Lung microvascular endothelial cell (primary cell): Measurements from ENCODE around the gene BHLHE23. TPM values are rescaled to one million over a fixed set of nuclear protein-coding genes. Genes with fewer than 3 reads are reported as not detected.
"Not testable (repeated sequence)": the region's sequence is repeated elsewhere in the genome, so short reads cannot be mapped to it uniquely, and the experiment has no call there.

ENCODE experiments used
- DNase-seq, 2 donors: peaks; one replicate each; pipeline versions ENCODE4 v3.0.0 to v3.0.0-alpha.2; 2010; ENCODE audit warnings: low read depth in 2 of 2
- total RNA-seq: library from RNA; depleted of rRNA; stranded (reverse); fragments of >200 nt; gene quantifications from 2 replicates; pipeline ENCODE4 v1.2.1, GENCODE V29; 2014

The BHLHE23 gene
- total RNA-seq, 1 donor from 2014 or later: not detected

DNA sequence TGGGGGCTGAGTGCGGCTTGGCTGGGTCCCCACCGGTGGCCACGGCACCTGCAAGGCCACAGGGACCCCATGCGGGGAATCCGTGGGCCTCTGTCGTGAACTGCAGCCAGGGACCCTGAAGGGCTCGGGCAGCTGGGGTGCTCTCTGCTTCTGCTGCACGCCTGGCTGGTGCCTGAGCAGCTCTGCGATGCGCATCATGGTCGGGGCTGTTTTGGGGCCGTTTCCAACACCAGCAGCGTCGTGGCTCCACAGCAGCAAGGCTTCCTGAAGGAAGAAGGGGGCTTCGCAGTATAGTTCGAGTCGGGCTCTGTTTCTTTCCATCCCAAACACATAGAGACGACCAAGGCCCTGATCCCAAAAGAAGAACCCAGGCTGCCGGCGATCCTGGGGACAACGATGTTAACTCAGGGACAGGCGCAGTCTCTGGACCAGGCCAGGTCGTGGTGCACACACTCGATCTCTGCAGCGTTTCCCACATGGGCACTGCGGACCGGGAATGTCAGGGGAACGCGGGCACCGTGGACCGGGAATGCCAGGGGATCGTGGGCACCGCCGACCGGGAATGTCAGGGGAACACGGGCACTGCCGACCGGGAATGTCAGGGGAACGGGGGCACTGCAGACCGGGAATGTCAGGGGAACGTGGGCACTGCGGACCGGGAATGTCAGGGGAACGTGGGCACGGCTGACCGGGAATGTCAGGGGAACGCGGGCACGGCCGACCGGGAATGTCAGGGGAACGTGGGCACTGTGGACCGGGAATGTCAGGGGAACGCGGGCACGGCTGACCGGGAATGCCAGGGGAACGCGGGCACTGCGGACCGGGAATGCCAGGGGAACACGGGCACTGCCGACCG, 36.8 kb upstream of the BHLHE23 start:
- DNase-seq: no peak

DNA sequence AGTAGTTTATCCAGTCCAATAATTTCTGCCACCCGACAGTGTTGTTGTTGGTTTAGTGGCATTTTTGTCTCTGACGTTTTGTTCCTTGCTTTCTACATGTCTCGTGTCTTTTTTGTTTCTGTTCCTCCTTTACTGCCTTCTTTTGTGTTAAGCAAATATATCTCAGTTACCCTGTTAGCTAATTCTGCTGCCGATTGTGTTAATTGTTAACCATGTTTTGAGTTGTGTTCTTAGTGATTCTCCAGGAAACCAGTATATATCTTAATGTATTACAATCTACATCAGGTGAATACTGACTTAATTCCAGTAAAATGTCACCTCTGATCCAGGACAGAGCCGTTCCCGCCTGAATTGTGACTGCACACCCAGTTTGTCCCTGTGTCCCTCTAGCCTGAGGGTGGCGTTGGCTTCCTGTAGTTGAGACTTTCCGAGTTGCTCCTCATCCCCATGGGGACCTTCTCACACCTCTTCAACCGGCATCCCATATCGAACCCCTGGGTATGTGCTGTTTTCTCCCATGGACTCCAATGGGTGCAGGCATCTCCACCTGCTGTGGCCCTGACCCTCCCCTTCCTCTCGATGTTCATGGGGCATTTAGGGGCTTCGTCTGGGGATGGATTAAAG, 35.8 kb upstream of the BHLHE23 start:
- no peak for DNase-seq

DNA sequence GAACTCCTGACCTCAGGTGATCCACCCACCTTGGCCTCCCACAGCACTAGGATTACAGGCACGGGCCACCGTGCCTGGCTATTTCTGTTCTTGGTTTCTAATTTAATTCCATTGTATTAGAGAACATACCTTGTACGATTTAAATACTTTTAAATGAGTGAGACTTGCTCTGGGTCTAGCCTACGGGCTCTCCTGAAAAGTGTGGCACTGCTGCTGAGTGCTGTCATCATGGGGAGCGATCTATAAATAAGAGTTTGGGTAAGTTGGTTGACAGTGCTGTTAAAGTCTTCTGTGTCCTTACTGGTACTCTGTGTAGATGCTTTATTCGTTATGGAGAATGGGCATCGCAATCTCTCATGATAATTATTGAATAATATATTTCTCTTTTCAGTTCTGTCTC, 35.0 kb upstream of the BHLHE23 start:
- no peak for DNase-seq

DNA sequence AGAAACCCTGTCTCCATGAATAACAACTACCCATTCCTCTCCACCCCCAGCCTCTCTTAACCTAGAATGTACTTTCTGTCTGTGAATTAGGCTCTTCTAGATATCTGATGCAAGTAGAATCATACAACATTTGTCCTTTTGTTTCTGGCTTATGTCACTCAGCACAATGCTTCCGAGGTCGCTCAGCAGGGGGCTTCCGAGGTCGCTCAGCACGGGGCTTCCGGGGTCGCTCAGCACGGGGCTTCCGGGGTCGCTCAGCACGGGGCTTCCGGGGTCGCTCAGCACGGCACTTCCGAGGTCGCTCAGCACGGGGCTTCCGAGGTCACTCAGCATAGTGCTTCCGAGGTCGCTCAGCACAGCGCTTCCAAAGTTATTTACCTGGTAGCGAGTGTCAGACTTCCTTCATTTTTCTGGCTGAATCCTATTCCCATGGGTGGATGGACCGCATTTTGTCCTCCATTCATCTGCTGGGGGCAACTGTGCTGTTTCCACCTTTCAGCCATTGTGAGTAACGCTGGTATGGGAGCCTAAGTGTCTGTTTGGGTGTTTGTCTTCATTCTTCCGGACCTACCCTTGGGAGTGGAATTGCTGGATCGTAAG, 31.0 kb upstream of the BHLHE23 start:
- no peak for DNase-seq

DNA sequence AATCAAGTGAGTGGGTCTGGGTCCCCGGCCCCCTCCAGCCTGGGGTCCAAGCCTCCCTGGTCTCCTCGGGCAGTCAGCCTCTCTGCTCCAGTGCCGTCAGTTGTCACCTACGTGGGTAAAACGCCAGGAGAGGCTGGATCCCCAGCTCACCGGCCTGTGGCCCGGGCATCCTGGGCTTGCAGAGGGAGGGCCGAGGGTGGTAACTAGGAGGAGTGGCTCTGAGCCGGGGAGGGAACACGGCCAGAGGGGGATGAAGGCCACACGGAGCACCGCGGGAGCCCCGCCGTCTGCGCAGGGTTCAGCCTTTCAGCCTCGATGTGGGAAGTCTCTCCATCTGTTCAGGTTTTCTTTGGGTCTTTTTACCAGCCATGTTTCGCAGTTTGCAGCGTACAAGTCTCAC, 29.5 kb upstream of the BHLHE23 start:
- no peak for DNase-seq

- DNase-seq: no peak
Measured at GRCh38 chr20:63035603-63036185, 28.9 kb upstream of the BHLHE23 start.

GRCh38 chr20:63034710-63035602, 28.2 kb upstream of the BHLHE23 start:
- DNase-seq: not testable (repeated sequence)

DNA sequence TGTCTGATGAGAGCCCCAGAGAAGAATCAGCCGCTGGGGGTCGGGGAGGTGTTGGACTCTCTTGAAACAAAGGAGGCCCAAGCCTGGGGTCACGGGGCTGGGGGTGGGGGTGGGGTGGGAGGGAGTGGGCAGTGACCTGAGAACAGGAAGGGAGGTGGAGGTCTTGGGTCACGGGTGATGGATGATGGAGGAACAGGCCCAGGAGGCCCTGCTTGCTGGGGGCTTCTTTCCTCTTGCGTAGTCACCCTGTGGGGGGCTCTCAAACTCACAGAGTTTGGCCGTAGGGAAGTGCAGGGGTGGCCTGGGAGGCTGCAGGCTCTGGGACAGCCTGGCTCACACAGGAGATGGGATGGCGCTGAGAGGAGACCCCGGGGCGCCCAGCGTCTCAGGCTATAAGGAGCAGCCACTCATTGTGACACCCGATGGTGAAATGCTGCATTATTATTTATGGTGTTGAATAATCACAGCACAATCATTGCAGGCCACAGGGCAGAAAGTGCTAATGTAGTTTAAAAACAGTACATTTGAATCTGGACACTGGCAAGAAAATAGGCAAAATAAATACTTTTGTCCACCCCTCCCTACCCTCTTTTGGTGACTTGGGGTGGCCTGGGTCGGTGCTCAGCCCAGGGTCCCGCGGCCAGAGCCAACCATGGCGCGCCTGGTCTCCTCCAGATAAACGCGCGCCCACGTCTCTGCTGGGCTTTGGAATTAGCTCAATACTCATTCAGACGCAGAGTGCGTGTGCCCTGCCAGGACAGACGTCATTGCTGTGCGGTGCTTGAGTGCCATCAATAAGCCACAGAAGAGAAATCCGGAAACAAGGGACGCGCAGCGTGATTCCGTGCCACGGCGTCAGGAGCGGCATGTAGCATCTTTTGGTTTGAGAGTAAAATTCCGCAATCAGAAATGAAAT, 27.3 kb upstream of the BHLHE23 start:
- DNase-seq: no peak

- DNase-seq: peak in 1 of 2 donors; percentile 17
Measured at GRCh38 chr20:63032861-63033793, 26.4 kb upstream of the BHLHE23 start.

- DNase-seq: no peak
Measured at GRCh38 chr20:63032026-63032800, 25.4 kb upstream of the BHLHE23 start.

DNA sequence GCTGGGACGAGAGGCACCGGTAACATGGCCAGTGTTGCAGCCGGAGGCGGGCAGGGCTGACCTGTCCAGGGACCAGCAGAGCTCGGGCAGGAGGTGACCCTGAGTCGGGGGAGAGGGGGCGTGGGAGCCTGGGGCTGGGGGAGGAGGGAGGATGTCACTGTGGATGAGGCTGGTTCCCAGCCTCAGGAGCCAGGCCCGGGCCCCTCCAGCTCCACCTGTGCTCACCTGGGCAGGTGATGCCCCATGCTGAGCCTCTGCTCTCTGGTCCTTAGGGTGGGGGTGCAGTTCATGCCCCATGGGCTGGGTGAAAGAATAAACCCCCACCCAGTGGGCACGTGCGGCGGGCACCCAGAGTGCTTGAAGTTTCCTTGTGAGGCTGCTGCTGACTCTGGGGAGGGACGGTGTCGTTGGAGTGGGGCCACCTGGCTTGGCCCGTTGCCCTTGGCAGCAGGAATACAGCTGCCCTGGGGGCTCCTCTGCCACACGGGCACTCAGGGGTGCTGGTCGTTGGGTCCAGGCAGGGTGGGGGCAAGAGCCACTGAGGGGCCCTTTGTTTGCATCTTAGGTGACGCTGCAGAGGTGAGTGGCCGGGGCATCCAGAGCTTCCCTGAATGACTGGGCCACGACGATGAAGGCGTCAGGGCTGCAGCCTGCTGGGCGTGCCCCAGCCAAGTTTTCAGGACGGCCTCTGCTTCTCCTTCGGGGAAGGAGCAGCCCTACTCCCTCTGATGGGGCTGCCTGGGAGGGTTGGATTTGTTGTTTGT, 24.7 kb upstream of the BHLHE23 start:
- DNase-seq: no peak

DNA sequence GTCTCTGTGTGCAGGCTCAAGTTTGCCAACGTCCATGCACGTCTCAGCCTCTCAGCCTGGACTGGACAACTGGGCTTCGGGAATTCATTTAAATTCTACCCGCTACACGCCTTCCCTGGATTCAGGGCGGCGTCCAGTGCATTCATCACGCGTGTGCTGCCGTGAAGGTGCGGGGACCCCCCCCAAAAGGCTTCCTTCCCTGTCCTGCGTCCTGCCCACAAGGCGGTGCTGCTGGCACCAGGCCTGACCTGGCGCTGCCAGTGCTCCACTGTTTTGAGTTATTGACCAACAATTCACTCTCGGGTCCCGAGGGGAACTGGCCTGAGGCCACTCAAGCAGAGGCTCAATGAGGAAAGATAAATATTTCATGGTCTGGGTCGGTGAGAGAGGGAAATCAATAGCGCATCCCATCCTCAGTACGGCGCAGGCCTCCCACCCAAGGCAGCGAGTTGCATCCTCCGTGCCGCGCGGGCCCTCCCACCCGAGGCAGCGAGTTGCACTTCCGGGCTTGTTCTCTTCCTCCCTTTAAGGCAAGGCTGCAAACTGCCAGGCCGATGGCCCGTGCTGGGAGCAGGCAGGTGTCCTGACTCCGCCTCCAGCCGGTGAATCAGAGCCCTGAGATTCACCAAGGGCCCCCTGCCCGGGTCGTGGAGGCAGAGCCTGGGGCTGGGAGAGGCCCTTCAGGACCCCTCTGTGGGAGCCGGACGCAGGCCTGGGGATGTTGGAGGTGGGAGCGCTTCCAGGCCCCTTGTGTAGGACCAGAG, 22.8 kb upstream of the BHLHE23 start:
- no peak for DNase-seq

GRCh38 chr20:63028461-63028921, 21.7 kb upstream of the BHLHE23 start:
- DNase-seq: no peak

- DNase-seq: no peak
Measured at GRCh38 chr20:63027922-63028389, 21.2 kb upstream of the BHLHE23 start.

DNA sequence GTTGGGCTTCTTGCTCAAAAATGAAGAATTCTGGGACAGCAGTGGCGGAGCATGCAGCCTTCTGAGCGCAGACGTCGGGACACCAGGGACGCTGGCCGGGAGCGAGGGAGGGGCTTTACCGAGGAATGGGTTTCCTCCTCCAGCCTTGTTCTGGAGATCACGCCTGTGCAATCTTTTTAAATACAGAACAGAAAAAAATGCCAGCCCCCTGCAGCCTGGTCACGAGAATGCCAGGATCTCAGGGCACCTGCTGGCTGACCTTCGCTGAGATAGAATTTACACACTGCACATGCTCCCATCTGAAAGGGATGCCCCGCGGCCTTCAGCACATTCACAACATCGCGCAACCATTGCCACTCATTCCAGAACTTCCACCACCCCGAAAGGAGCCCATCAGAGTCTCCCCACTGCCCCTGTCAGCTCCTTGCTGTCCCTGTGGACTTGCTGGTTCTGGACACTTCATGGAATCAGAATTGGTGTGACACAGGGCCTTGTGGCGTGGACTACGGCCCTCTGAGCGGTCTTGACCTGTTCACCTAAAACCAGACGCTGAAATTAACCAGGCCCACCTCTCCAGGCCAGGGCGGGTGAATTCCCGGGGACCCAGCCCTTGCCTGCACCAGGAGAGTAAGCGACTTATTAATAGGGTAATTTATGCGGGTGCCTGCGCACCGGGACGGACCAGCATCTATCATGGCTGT, 20.6 kb upstream of the BHLHE23 start:
- DNase-seq: no peak
